ENCODE results near the gene SPAG16. TPM values are rescaled to one million over a fixed set of nuclear protein-coding genes. Genes with fewer than 3 reads are reported as not detected.

SPAG16 gene
- total RNA-seq, 1 donor from 2014 or later = 7.6 TPM

DNA sequence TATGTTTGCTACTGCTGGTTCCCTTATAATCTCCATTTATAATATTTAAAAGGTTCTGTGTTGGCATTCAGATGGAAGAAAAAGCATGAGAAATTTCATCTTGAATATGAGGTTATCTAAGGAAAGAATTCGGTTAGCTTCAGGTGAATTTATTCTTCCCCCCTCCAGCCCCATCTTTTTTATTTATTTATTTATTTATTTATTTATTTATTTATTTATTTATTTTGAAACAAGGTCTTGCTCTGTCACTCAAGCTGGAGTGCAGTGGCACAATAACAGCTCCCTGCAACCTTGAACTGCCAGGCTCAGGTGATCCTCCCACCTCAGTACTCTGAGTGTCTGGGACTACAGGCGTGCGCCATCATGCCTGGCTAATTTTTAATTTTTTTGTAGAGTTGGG, 1031.1 kb downstream of the SPAG16 start:
- Histone ChIP-seq H3K9me3 (no peaks in the 10 kb centered on the region), H3K36me3 (no peaks in the 10 kb centered on the region), H3K27me3 (no peaks in the 10 kb centered on the region), H3K4me3 (no peak overlapping the region), H3K4me1 (no peaks in the 10 kb centered on the region), H3K27ac (no peak overlapping the region)
- DNase-seq (ENCODE audit: low spot score in 2 of 2) = no peak
- intact Hi-C loops (cut with DNase I) = no loop called here
- TF ChIP-seq, protein P1, sequence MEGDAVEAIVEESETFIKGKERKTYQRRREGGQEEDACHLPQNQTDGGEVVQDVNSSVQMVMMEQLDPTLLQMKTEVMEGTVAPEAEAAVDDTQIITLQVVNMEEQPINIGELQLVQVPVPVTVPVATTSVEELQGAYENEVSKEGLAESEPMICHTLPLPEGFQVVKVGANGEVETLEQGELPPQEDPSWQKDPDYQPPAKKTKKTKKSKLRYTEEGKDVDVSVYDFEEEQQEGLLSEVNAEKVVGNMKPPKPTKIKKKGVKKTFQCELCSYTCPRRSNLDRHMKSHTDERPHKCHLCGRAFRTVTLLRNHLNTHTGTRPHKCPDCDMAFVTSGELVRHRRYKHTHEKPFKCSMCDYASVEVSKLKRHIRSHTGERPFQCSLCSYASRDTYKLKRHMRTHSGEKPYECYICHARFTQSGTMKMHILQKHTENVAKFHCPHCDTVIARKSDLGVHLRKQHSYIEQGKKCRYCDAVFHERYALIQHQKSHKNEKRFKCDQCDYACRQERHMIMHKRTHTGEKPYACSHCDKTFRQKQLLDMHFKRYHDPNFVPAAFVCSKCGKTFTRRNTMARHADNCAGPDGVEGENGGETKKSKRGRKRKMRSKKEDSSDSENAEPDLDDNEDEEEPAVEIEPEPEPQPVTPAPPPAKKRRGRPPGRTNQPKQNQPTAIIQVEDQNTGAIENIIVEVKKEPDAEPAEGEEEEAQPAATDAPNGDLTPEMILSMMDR (IDR thresholded peaks at IDR 0.05) = no peak

DNA sequence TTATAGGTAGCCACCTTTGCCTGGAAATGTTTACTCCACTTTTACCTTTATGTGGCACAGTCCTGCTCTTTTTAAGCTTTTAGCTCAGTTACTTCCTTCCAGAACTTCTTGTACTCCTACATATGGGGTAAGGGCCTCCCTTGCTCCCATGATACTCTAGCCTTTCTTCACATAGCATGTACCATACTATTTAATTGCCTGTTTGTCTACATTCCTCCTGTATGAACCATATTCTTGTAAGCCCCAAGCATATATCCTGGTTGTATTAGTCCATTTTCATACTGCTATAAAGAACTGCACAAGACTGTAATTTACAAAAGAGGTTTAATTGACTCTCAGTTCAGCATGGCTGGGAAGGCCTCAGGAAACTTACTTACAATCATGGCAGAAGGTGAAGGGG, 1035.9 kb downstream of the SPAG16 start:
- Histone ChIP-seq H3K4me1 (no peaks in the 10 kb centered on the region), H3K9me3 (no peaks in the 10 kb centered on the region), H3K4me3 (no peak overlapping the region), H3K27me3 (no peaks in the 10 kb centered on the region), H3K36me3 (no peaks in the 10 kb centered on the region), H3K27ac (no peak overlapping the region)
- no peak for DNase-seq (ENCODE audit: low spot score in 2 of 2)
- TF ChIP-seq, protein P1 (IDR thresholded peaks at IDR 0.05) = no peak
- intact Hi-C loops (cut with DNase I) = no loop called here

DNA sequence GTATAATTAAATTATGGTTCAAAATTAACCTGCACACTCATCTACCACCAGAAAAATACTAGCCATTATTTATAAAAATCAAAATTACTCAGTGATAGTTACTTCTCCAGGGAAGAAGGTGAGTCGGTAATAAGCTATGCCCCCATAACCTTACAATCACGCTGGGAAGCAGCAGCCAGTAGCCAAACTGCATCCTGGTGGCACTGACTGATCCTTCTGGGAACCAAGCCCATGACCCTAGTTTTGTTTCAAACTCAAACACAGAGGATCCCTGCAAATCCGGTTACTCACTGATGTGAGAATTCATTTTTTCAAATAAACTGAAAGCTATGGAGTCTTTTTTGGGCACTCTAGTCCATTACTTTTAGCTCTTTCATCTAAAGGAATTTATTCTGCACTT, 1038.4 kb downstream of the SPAG16 start:
- TF ChIP-seq, protein P1 (IDR thresholded peaks at IDR 0.05) = no peak
- no peaks in the 10 kb centered on the region for H3K27me3 ChIP-seq
- H3K4me3 ChIP-seq = no peak overlapping the region
- H3K27ac ChIP-seq = no peak overlapping the region
- no peaks in the 10 kb centered on the region for H3K36me3 ChIP-seq
- no peak for DNase-seq (ENCODE audit: low spot score in 2 of 2)
- intact Hi-C loops (cut with DNase I) = no loop called here
- H3K4me1 ChIP-seq = no peaks in the 10 kb centered on the region
- no peaks in the 10 kb centered on the region for H3K9me3 ChIP-seq

DNA sequence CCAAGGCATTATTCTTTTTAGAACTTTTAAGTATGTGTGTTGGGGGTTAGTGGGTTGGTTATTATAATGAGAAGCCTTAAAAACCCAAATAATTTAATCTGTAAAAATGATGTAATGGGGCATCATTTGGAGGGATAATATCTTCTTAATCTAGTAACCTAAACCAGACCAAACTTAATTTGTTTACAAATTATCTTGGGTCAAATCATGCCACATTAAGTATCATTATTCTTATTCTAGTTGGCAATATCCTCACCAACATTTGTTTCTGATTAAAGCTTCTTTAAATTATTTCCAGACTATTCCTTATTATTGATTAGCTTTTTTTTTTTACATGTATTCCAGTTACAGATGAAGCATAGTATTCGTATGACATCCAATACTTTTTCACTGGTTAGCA, 1041.1 kb downstream of the SPAG16 start:
- Histone ChIP-seq H3K27ac (no peak overlapping the region), H3K9me3 (no peaks in the 10 kb centered on the region), H3K4me3 (no peak overlapping the region), H3K27me3 (no peaks in the 10 kb centered on the region), H3K4me1 (no peaks in the 10 kb centered on the region), H3K36me3 (no peaks in the 10 kb centered on the region)
- TF ChIP-seq, protein P1 (IDR thresholded peaks at IDR 0.05) = no peak
- intact Hi-C loops (cut with DNase I) = no loop called here
- no peak for DNase-seq (ENCODE audit: low spot score in 2 of 2)

DNA sequence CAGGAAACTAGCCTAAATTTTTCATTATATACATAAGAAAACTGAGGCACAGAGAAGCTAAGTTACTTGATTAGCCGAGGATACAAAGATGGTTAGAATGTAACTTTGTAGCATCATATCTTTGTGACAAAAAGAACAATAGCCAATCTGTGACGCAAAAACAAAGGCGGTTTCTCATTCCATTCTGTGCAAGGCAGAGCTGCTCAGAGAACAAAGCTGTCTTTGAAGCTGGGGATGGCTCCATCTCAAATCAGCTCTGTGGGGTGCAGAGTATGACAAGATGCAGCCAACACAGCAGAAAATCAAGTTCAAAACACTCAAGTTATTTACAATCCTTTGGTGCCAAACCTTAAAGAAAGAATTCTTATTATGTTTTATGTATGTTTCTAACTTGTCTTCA, 1044.7 kb downstream of the SPAG16 start:
- no peaks in the 10 kb centered on the region for H3K4me1 ChIP-seq
- TF ChIP-seq, protein P1 (IDR thresholded peaks at IDR 0.05) = no peak
- peaks cover 0 to 4% of the 10 kb centered on the region in 2 donors for H3K9me3 ChIP-seq
- H3K36me3 ChIP-seq = no peaks in the 10 kb centered on the region
- H3K4me3 ChIP-seq = no peak overlapping the region
- no peak for DNase-seq (ENCODE audit: low spot score in 2 of 2)
- intact Hi-C loops (cut with DNase I) = no loop called here
- H3K27me3 ChIP-seq = no peaks in the 10 kb centered on the region
- no peak overlapping the region for H3K27ac ChIP-seq

DNA sequence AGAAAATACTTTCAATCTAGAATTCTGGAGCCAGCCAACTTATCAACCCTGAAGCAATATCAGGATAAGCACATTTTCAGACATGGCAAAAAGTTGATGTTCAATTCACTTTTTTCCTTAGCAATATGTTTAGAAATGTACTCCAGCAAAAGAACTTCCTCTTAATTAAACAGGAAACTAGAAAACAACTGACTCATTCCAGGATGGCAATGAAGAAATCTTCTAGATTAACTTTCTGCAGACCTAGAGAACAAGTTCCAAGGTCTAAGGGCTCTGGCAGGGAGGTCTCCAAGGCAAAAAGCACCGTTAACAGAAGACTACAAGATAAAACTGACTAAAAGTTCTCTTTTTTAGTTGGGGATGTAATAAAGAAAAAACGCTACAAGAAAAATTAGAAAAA, 1057.4 kb downstream of the SPAG16 start:
- Histone ChIP-seq H3K4me3 (no peak overlapping the region), H3K27ac (no peak overlapping the region), H3K36me3 (no peaks in the 10 kb centered on the region), H3K27me3 (no peaks in the 10 kb centered on the region), H3K9me3 (no peaks in the 10 kb centered on the region), H3K4me1 (no peaks in the 10 kb centered on the region)
- no peak for DNase-seq (ENCODE audit: low spot score in 2 of 2)
- intact Hi-C loops (cut with DNase I) = no loop called here
- TF ChIP-seq, protein P1 (IDR thresholded peaks at IDR 0.05) = no peak
